CD4-positive, alpha-beta T cell treated with Interleukin-17A for 1 hour (primary cell): ENCODE measurements around the gene PXT1.
A peak's percentile ranks its signal among the peaks of the same experiment; 100 is the strongest.
"Not testable (repeated sequence)": the region's sequence is repeated elsewhere in the genome, so short reads cannot be mapped to it uniquely, and the experiment has no call there.

Experiments
- DNase-seq: peaks from one replicate; pipeline ENCODE4 v3.0.0-alpha.2; 2020

The PXT1 gene

GRCh38 chr6:36368421-36368820 lies 74.2 kb downstream of the PXT1 start:
- no peak for DNase-seq

GRCh38 chr6:36367743-36368142 lies 74.9 kb downstream of the PXT1 start:
- no peak for DNase-seq

GRCh38 chr6:36364669-36365479 lies 77.8 kb downstream of the PXT1 start:
- DNase-seq: no peak

- DNase-seq: not testable (repeated sequence)
Observed at GRCh38 chr6:36364061-36364635, 78.5 kb downstream of the PXT1 start.

- not testable (repeated sequence) for DNase-seq
Observed at GRCh38 chr6:36363371-36363752, 79.3 kb downstream of the PXT1 start.

DNA sequence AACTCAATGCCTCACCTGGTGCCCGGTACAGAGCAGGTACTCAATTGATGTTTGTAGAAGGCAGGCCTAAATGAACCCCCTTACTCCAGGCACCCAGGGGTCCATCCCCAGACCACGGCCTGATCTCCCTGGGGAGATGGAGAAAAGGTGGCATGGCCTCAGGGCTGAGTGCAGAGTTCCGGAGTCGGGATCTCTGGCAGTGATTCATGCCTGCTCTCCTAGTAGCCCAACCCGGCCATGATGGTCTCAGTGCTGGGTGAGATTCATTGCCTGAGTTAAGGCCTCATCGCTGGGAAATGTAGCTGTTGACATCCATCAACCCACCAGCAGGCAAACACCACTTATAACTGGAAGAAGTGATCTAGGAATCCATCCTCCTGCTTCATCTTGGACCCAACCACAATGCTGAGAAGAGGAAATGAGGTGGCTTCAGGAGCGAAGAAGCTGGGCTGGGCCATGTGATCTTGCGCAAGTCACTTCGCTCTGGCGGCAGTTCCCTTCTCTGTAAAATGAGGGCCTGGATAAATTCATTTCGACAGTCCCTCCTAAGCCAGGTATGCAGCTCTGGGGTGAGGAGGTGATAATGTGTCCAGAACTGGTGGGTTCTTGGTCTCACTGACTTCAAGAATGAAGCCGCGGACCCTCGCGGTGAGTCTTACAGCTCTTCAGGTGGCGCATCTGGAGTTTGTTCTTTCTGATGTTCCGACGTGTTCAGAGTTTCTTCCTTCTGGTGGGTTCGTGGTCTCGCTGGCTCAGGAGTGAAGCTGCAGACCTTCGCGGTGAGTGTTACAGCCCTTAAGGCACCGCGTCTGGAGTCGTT lies 79.9 kb downstream of the PXT1 start:
- DNase-seq: no peak

DNA sequence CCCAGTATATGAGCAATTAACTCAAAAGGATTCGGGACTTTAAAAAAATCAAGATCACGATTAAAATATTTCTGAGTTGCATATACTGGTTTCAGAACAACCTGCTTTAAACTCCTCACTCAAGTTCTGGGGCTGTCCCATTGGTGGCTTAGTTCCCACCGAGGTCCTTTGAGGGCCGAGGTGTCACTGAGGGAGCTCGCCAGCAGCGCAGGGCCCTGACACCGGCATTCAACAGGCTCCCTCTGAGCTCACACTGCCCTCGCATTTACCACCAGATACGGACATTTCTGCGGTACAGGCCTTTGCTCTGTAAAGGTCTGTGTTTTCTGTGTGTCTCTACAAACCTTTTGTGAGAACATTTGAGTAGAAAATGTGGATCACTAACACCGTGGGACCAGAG lies 81.6 kb downstream of the PXT1 start:
- no peak for DNase-seq

DNA sequence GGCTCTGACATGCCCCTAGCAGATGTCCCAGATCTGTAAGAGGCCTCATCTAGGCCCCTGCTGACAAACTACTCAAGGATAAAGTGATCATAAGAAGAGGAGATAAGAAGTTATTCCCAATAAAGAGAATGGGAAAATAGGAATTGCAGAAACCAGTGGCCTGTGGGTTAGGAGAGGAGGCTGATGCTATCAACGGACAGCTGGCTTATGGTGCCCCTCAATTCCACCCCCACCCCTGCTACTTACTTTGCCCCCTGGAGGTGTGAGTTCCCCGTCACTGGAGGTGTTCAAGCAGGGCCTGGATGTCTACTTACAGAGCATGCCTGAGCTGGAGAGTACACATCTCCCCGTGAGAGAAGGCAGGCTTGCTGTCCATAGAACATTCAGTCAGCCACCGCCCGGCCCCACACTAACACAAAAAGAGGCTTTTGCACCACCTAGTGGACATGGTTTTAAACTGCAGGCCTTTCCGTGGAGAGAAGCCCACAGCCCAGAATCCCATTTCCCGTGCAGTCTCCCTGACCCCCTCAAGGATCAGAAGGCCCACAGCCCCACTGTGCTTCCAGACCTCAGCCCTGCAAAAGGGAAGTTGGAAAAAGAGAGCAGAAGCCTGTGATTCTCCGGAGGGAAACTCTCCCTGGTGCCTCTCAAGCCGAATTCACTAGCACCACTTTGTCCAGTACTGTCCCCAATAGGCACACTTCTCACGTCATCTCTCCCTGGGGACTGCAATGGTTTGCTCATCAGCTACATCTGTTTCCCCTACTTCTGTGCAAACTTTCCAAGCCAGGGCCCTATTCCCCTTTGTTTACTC lies 82.2 kb downstream of the PXT1 start:
- peak; percentile 77 for DNase-seq

GRCh38 chr6:36358226-36358915 lies 84.3 kb downstream of the PXT1 start:
- no peak for DNase-seq

- no peak for DNase-seq
Observed at GRCh38 chr6:36357872-36358225, 84.8 kb downstream of the PXT1 start.

DNA sequence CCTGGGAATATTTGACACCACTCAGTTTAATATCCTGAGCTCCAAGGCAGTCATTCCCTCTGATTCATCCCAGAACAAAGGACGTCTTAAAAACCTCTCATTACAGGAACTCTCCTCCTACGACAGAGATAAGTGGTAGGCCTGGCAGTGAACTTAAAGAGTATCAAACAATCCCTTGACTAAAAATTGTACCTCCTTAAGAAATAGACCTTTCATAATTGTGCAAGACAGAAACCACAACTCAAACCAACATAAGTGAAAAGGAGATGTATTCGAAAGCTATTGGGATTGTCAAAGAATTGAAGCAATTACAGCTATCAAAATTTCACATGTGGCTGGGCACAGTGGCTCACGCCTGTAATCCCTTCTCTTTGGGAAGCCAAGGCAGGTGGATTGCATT lies 86.8 kb downstream of the PXT1 start:
- no peak for DNase-seq

DNA sequence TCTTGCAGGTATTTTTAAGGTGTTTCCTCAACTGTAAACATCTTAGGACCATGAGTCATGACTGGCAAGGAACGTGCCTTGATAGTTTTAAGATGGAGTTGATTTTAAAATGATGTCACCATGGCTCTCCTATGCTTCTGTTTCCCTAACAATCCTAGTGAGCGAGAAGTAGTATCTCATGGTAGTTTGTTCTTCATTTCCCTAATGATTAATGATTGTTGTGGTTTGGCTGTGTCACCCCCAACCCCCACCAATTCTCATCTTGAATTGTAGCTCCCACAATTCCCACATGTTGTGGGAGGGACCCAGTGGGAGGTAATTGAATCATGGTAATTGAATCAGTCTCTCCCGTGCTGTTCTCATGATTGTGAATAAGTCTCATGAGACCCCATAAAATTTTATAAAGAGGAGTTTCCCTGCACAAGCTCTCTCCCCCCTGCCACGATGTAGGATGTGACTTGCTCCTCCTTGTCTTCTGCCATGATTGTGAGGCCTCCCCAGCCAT lies 89.2 kb downstream of the PXT1 start:
- no peak for DNase-seq

DNA sequence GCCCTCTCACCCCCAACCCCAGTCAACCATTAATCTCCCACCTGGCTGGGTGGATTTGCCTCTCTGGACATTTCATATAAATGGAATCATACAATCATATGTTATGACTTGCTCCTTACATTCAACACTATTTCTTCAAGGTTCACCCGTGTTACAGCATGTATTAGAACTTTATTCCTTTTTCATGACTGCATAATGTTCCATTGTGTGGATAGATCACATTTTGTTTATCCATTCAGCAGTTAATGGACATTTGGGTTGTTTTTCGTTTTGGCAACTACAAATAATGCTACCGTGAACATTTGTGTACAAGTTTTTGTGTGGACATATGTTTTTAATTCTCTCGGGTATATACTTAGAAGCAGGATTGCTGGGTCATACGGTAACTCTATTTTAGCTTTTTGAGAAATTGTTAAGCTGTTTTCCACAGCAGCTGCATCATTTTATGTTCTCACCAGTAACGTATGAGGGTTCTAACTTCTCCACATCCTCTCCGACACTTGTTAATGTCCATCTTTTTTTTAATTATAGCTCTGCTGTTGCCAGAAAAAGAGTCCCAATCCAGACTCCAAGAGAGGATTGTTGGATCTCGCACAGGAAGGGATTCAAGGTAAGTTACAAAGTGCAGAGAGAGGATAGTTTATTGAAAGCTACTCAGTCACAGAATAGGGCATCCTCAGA lies 90.0 kb downstream of the PXT1 start:
- no peak for DNase-seq

DNA sequence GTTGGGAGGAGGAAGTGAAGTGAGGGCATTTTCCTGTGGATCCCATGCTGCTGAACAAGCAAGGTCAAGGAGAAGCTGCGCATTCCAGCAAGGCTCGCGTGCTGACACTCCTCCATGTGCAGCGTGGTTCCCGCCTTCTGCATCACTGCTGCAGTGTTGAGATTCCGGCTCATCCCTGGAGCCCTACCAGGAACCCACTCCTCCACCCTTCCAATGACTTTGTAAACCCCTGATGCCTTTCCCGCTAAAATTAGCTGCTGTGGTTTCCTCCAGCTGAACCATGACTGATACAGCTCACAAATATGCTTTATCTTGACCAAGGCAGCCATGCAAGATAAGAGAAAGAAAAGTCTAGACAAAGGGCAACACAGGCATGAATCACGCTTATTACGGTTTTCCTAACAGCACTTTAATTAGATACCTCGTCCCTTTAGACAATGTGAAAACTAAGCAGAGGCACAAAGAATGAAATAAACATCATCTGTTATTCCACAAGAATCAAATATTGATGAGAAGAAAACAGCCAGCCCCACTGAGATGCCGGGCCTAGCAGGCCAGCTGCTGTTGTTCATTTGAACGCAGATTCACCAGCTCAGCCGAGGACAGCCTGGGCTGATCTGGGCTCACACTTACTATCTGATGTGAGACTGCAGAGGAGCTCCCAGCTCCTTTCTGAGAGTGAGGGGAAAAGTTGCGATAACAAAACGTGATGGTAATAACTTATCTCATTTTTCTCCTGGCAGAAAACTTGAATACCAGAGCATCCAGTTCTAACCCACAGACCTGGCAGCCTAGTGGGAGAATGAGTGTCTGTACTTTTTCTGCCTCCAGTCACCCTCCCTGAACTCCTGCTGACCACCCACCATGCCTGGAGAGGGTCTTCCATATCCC lies 91.7 kb downstream of the PXT1 start:
- DNase-seq: no peak

DNA sequence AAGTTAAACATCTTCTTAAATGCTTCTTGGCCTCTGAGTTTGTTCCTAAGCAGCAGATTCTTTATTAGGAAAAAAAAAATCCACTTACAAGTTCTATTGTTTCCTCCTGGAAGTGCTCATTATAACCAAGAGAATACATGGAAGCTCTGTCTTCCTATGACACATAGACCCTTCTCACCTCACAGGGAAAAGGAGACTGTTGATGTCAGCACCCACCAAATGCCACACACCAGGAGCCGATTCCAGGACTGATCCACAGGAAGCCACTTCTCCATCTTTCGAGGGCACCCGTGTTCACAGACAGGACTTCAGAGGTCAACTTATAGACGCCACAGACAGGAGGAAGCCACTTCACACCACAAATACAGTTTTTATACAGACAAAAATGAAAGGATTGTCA lies 92.6 kb downstream of the PXT1 start:
- no peak for DNase-seq

DNA sequence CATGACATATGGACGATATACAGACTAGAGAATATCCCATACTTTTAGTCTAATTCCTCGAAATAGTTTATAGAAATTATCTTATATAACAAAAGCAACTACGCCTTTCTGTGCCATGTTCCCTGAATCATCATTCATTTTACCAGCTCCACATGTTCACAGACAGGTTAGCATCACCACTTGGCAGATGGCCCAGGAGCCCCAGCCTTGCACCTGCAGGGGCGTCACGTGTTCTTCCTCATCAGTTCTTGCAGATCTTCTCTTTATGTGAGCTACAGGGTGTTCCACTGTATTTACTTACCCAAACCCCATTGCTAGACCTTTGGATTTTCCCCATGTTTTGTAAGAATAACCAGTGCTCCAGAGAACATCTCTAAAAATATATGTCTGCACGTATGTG lies 93.4 kb downstream of the PXT1 start:
- DNase-seq: no peak

DNA sequence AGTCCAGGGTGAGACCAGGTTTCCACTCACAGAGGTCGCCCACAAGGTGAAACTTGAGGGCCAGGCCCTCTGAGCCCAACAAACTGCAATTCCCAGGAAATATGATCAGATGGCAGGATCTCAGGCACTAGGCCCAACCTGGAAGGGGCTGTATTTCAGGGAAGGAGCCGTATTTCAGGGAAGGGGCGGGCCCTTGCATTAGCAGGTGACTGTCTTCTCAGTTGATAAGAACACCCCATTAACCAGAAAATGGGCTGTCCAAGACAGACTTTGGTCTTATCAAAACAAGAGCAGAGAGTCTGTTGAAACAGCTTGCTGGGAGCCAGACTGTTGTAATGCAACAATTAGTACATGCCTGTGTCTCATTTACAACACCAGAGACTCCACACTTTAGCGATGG lies 95.0 kb downstream of the PXT1 start:
- no peak for DNase-seq

DNA sequence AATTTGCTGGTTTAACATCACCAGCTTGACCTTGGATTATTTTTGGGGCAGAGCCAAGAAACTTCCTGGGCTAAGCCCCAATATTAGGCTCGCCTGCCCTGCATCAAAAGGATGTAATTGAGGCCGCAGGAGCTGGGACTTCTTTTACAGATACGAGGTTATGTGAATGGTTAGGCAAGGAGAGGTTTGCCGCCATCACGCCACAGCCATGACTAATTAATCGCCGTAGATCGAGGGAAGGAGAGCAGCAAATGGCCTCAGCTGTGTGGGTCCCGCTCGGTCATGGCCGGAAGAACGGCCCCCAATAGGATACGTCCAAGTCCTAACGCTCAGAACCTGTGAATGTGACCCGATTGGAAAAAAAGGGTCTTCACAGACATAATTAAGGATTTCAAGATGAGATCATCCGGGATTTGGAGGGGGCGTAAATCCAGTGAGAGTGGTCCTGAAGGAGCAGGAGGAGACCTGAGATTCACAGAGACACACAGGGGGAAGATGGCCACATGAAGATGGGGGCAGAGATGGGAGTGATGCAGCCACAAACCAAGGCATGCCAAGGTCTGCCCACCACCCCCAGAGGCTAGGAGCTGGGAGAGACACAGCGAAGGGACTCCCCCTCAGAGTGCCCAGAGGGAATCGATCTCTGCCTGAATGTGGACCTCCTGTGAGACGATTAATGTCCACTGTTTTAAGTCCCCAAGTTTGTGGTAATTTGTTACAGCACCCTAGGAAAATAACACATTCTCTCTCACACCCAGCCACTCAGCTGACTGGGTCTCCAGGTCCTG lies 96.0 kb downstream of the PXT1 start:
- no peak for DNase-seq

DNA sequence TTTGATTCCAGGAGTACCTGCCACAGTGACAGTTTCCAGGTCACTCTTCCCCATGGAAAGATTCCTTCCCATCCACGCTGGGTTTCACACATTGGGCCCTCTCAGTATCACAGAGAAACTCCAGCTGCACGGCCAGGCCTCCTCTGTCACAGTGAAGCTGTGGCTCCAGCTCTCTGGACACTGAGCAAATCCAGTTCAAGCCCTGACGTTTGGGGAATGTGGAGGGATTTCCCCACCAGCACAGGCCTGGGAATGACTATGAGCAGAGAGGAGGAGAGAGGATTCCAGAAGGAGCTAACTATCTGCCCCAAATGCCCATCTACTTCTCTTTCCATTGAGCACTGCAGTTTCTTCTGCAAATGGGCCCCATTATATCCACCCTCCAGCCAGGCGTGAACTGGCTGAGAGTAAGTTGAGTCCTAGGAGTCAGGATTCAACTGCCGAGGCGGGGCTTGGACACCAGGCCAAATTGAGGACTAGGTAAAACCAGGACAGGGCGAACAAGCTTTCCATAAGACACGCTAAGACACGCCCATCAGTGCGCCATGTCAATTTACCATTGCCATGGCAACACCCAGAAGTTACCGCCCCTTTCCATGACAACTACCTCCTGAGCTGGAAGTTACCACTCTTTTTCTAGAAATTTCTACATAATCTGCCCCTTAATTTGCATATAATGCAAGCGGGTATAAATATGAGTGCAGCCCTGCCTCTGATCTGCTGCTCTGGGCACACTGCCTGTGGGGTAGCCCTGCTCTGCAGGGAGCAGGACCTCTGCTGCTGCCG lies 96.8 kb downstream of the PXT1 start:
- DNase-seq: no peak
